Stomach (tissue), 9 donors: ENCODE data around the gene CSNK1E. TPM values are rescaled to one million over a fixed set of nuclear protein-coding genes. Genes with fewer than 3 reads are reported as not detected.
A peak's percentile ranks its signal among the peaks of the same experiment; 100 is the strongest.

ENCODE experiments used
- DNase-seq, 2 donors: peaks; one replicate each; pipeline versions ENCODE4 v3.0.0 to v3.0.0-alpha.2; 2013 to 2019
- H3K27ac ChIP-seq, 5 donors: fragments of 200-600 bp in 4 of 5; sonication (generic) in 4 of 5; one replicate each; pipeline ENCODE4 v1.5.1; 2013 to 2019; ENCODE audit warnings: mild to moderate bottlenecking in 1 of 5, moderate library complexity in 1 of 5
- H3K27me3 ChIP-seq, 3 donors: fragments of 200-600 bp; sonication (generic); one replicate each; pipeline ENCODE4 v1.5.1; 2017 to 2019; ENCODE audit warnings: mixed run types in 1 of 3
- H3K36me3 ChIP-seq, 4 donors: fragments of 200-600 bp; sonication (generic); 1 replicate in 3 of 4; 2 replicates in 1 of 4; pipeline ENCODE4 v1.5.1; 2016 to 2019
- H3K4me1 ChIP-seq, 4 donors: fragments of 200-600 bp; sonication (generic); one replicate each; pipeline ENCODE4 v1.5.1; 2016 to 2019
- H3K4me3 ChIP-seq, 4 donors: fragments of 200-600 bp; sonication (generic) in 3 of 4; one replicate each; pipeline ENCODE4 v1.5.1; 2016 to 2019; ENCODE audit warnings: mild to moderate bottlenecking in 1 of 4
- H3K9me3 ChIP-seq, 4 donors: fragments of 200-600 bp; sonication (generic); one replicate each; pipeline ENCODE4 v1.5.1; 2016 to 2019
- EP300 ChIP-seq: sonication (generic); formaldehyde crosslinking; IDR thresholded peaks from one replicate; pipeline ENCODE4 v1.6.1; 2017; ENCODE audit warnings: antibody characterized with exemption
- POLR2A ChIP-seq, 4 donors: fragments of 450-650 bp; IDR thresholded peaks; one replicate each; pipeline ENCODE4 v1.6.1; 2016; ENCODE audit warnings: antibody characterized with exemption in 4 of 4, control low read depth in 2 of 4, mild to moderate bottlenecking in 1 of 4, moderate library complexity in 1 of 4
- POLR2AphosphoS5 ChIP-seq, 3 donors: sonication (generic); formaldehyde crosslinking; IDR thresholded peaks; one replicate each; pipeline ENCODE4 v1.6.1; 2016; ENCODE audit warnings: antibody characterized with exemption in 3 of 3
- WGBS, 5 donors: extraction: QIAGEN DNeasy Blood & Tissue Kit in 3 of 5; methylation state at CpG; one replicate each; pipeline versions ENCODE4 v1.1.5 to v1.1.7; 2013 to 2018; 5-methylcytosine and 5-hydroxymethylcytosine counted together
- intact Hi-C: fragments of 100-400 bp; cut with DNase I; formaldehyde crosslinking; loops from one replicate; pipeline ENCODE4 v1.15.1; 2023; ENCODE audit warnings: low total_unique reads
- polyA plus RNA-seq, 3 donors: library from polyadenylated mRNA; stranded (reverse); fragments of 200-250 nt; gene quantifications; one replicate each; pipeline ENCODE4 v1.2.3, GENCODE V29; 2013
- total RNA-seq, 5 donors: library from RNA; depleted of rRNA; stranded (reverse); fragments of >200 nt; gene quantifications; one replicate each; pipeline versions ENCODE4 v1.1.0 to v1.2.3, GENCODE V29; 2014 to 2016
- TF ChIP-seq, protein P1 (sequence below), 7 experiments: fragments of 450-650 bp in 4 of 7; fragments of 200-600 bp in 3 of 7; sonication (generic) in 3 of 7; IDR thresholded peaks; one replicate each; pipeline ENCODE4 v1.5.1; 2016 to 2019; ENCODE audit warnings: antibody characterized with exemption in 7 of 7, control low read depth in 2 of 7, mild to moderate bottlenecking in 1 of 7
- donor health status: healthy with polysubstance abuse.
- donor health status: Bipolar disorder and iron deficiency.
- donor health status: healthy.

CSNK1E gene
- total and polyA plus RNA-seq, 8 donors: 19.4 to 135 (median 68.1) TPM

DNA sequence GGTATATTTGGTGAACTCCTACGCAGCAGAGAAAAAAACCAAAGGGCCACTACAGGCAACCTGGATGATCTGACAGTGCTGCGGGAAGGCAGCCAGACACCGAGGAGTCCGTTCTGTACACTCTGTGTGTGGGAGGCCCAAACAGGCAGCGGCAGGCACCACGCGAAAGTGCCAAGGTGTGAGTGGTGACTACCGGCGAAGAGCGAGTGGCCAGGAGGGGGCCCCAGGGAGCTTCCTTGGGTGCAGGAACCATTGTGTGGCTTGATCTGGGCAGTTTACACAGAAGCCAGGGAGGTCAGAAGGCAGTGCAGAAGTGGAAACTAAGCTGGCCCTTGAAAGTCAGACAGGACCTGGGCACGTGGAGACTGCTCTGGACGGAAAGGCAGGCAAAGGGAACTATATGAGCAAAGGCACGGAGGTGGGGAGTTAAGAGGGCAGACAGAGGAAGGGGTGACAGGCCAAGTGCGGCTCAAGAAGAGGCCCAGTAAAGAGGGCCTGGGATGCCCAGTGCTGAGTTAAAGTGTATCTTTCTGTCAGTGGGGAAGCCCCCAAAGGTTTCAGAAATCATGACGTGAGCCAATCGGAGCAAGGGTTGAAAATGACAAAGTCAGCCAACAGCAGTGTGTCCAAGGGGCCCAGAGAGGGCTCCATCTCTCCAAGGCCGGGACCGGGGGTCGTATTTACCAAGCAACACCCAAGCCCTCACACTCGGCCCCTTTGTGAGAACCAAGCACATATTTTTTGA, 55.0 kb downstream of the CSNK1E start:
- Histone ChIP-seq H3K9me3 (no peaks in the 10 kb centered on the region), H3K27me3 (no peaks in the 10 kb centered on the region), H3K4me1 (peaks cover 66 to 87% (median 74%) of the 10 kb centered on the region in 4 donors), H3K36me3 (peaks cover 0 to 9% (median 0%) of the 10 kb centered on the region in 4 donors), H3K27ac (peak overlapping the region in 4 of 5 donors; percentile 80 to 87 (median 81)), H3K4me3 (no peak overlapping the region)
- intact Hi-C loops: no loop called here
- peak; percentile 56 to 71 for DNase-seq
- WGBS, 5 donors: 57 to 62% (median 60%) methylated on average over 20 of the region's 20 CpGs
- peak in 1 of 3 donors; percentile 37 for TF ChIP-seq POLR2AphosphoS5 (IDR thresholded peaks at IDR 0.05)
- no peak for TF ChIP-seq EP300
- TF ChIP-seq, protein P1, sequence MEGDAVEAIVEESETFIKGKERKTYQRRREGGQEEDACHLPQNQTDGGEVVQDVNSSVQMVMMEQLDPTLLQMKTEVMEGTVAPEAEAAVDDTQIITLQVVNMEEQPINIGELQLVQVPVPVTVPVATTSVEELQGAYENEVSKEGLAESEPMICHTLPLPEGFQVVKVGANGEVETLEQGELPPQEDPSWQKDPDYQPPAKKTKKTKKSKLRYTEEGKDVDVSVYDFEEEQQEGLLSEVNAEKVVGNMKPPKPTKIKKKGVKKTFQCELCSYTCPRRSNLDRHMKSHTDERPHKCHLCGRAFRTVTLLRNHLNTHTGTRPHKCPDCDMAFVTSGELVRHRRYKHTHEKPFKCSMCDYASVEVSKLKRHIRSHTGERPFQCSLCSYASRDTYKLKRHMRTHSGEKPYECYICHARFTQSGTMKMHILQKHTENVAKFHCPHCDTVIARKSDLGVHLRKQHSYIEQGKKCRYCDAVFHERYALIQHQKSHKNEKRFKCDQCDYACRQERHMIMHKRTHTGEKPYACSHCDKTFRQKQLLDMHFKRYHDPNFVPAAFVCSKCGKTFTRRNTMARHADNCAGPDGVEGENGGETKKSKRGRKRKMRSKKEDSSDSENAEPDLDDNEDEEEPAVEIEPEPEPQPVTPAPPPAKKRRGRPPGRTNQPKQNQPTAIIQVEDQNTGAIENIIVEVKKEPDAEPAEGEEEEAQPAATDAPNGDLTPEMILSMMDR (IDR thresholded peaks at IDR 0.05): peak in 4 of 7 experiments; percentile 32 to 61 (median 40)
- no peak for TF ChIP-seq POLR2A (IDR thresholded peaks at IDR 0.05)

DNA sequence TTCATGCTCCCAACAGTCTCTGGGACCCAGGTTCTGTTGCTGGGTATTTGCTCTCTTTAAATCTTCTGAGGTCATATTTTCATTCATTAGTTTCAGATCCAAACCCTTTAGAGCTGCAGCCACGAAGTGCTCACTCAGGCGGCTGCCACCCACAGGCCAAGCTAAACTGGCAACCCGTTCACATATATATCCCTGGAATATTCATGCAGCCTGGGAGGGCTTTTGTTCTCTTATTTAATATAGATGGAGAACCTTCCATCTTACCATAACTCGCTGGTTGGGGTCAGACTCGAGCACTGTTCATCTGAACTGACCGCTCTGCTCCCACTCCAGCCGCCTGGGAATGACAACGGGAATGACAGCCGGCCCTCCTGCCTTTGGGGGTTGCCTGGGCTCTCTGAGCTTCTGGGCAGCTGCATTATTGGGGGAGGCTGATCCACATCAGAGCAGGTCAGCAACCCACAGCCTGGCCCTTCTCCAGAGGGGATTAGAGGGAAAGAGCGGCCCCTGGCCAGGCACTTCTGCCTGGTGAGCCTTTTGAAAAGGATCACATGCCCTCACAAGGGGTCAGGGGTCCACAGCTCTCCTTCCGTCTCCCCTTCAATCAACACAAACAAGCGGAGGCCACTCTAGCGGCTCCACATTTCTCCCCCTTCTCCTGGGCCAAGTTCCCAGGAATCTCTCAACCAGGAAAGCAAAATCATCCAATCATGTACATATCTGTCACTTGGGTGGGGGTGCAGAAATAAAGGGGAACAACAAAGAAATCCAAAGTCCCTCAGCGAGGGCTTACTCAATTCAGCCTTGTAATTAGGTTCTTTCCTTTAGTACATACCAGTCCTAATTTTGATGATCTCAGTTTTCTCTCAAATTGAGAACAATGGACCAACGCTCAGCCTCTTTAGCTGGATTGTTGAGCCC, 56.2 kb downstream of the CSNK1E start:
- Histone ChIP-seq H3K4me3 (peak overlapping the region in 1 of 4 donors; percentile 10), H3K27me3 (no peaks in the 10 kb centered on the region), H3K36me3 (peaks cover 0 to 9% (median 0%) of the 10 kb centered on the region in 4 donors), H3K9me3 (no peaks in the 10 kb centered on the region), H3K4me1 (peaks cover 57 to 87% (median 71%) of the 10 kb centered on the region in 4 donors), H3K27ac (peak overlapping the region; percentile 51 to 87 (median 81))
- DNase-seq: peak in 1 of 2 donors; percentile 64
- intact Hi-C loops: no loop called here
- TF ChIP-seq, protein P1 (IDR thresholded peaks at IDR 0.05): no peak
- TF ChIP-seq POLR2A (IDR thresholded peaks at IDR 0.05) (no peak), POLR2AphosphoS5 (IDR thresholded peaks at IDR 0.05) (no peak), EP300 (no peak)
- 50 to 58% (median 56%) methylated on average over 15 of the region's 15 CpGs for WGBS, 5 donors

DNA sequence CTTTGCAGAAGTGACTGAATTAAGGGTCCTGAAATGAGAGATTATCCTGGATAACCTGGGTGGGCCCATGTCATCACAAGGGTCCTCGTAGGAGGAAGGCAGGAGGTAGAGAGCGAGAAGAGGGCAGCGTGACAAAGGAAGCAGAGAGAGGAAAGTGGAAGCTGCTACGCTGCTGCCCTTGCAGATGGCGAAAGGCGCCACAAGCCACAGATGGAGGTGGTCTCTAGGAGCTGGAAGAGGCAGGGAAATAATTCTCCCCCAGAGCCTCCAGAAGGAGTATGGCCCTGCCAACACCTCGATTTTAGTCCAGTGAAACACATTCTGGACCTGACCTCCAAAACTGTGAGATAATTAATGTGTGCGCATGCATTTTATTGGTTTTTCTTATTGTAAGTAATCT, 57.9 kb downstream of the CSNK1E start:
- Histone ChIP-seq H3K27me3 (no peaks in the 10 kb centered on the region), H3K4me1 (peaks cover 52 to 78% (median 67%) of the 10 kb centered on the region in 4 donors), H3K9me3 (no peaks in the 10 kb centered on the region), H3K4me3 (no peak overlapping the region), H3K36me3 (peaks cover 0 to 3% (median 0%) of the 10 kb centered on the region in 4 donors), H3K27ac (peak overlapping the region in 4 of 5 donors; percentile 80 to 87 (median 81))
- TF ChIP-seq POLR2AphosphoS5 (IDR thresholded peaks at IDR 0.05): no peak
- no peak for TF ChIP-seq EP300
- TF ChIP-seq POLR2A (IDR thresholded peaks at IDR 0.05): no peak
- TF ChIP-seq, protein P1 (IDR thresholded peaks at IDR 0.05): no peak
- DNase-seq: no peak
- intact Hi-C loops: no loop called here
- WGBS, 5 donors: 79 to 90% (median 82%) methylated on average over 8 of the region's 8 CpGs

DNA sequence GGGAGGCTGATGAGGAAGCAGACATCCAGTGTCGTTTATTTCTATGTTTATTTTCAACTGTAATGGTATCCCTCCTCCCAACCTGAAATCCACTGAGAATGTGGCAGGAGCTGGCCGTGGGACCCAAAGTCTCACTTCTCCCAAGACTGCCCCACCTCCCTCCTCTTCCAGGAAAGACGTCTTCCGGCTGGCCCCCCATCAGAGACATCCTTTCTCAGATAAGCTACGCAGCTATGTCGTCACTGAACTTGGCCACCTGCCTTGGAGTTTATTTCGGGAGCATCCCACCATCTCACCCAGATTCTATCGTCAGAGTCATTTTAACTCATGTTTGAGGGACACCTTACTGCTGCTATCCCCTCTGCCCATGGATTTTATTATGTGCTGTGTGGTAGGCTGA, 58.3 kb downstream of the CSNK1E start:
- DNase-seq: peak in 1 of 2 donors; percentile 74
- no peak for TF ChIP-seq EP300
- TF ChIP-seq POLR2A (IDR thresholded peaks at IDR 0.05): no peak
- peak in 2 of 3 donors; percentile 7 to 47 for TF ChIP-seq POLR2AphosphoS5 (IDR thresholded peaks at IDR 0.05)
- TF ChIP-seq, protein P1 (IDR thresholded peaks at IDR 0.05): no peak
- Histone ChIP-seq H3K27me3 (no peaks in the 10 kb centered on the region), H3K9me3 (no peaks in the 10 kb centered on the region), H3K4me3 (no peak overlapping the region), H3K36me3 (no peaks in the 10 kb centered on the region), H3K27ac (peak overlapping the region in 4 of 5 donors; percentile 80 to 87 (median 81)), H3K4me1 (peaks cover 52 to 77% (median 67%) of the 10 kb centered on the region in 4 donors)
- intact Hi-C loops: no loop called here
- WGBS, 5 donors: 39 to 65% (median 61%) methylated on average over 8 of the region's 8 CpGs
